Left colon (tissue), 2 donors: ENCODE measurements around the gene CYP4A22. TPM values are rescaled to one million over a fixed set of nuclear protein-coding genes. Genes with fewer than 3 reads are reported as not detected.
"Not testable (repeated sequence)": the region's sequence is repeated elsewhere in the genome, so short reads cannot be mapped to it uniquely, and the experiment has no call there.

Source experiments
- ATAC-seq: fragments of 200-7000 bp; cut with Tn5 transposase; one replicate; pipeline ENCODE4 v1.9.1; 2020; ENCODE audit warnings: mild to moderate bottlenecking, moderate library complexity
- DNase-seq, 2 donors: peaks; one replicate each; pipeline ENCODE4 v3.0.0-alpha.2; 2020
- intact Hi-C, 2 donors: fragments of 100-400 bp; cut with DNase I in 1 of 2; cut with micrococcal nuclease in 1 of 2; formaldehyde crosslinking; loops; one replicate each; pipeline versions ENCODE4 v1.11.2 to v1.14.0; 2022; cut with DNase I, micrococcal nuclease
- total RNA-seq, 2 donors: library from RNA; stranded (reverse); fragmentation: NEBNext Ultra II Directional; extraction: Animal tissue kit (Norgen Biotek cat#: 25700); gene quantifications; one replicate each; pipeline ENCODE4 v1.2.1, GENCODE V29; 2021
- donor health status: DM: no; HTN: no; CAD: no.
- donor health status: DM: yes; HTN: yes; CAD: no.

The CYP4A22 gene
- total RNA-seq, 2 donors from 2014 or later, result not detected

DNA sequence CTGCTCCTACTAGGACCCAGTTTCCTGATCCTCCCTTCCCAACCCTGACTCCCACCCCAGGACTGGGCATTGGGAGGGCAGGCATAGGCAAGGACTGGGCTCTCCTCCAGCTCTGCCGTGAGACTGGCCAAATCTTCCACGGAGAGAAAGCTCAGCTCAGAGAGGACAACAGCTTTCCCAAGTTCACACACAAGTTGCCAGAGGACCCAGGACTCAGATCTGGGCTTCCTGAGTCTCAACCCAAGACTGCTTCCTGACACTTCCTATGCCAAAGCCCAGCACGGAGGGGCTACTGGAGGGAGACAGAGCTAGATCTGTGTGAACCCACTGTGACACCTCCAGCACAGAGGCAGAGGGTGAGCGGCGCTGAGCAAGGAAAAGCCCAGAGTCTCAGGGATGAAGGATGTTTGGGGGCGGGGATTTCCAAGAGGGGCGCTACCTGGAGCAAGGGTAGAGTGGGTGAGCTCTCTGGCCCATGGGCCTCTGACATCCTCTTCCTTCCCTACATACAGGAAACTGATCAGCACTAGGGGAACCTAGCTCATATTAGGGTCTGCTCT, 45.5 kb downstream of the CYP4A22 start:
- ATAC-seq (no peak), DNase-seq (no peak)
- intact Hi-C loops, result no loop called here

DNA sequence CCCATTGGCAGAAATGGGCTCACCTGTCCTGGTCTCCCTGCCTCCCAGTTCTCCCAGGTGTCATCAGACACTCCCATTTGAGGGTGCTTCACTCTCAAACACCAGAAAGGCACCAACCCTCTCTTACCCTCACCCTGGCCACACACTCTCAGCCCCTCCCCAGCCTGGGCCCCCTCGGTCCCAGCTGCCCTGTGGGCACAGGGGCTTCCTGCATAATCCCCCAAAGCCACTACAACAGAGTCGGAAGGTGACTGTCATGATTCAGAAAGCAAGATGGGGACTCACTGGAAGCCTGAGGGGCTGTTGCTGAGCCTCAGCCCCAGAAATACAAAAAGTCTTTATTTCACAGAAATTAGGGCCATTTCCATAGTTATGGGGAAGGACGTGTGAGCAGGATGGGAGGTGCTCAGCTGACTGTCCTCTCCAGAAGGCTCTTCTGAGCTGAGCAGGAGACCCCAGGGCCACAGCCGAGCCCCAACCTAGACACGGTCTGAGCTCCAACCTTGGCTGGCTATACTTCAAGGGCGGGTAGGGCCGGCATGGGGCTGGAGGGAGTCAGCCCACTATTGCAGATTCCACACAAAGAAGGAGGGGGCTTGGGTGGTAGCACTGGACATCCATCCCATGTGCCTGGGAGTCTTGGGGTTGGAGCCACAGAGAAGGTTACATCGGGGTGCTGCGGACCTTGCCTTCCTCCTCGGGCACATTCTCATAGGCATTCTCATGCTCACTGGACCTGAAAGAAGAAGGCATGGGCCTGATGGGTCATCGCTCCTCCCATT, 46.3 kb downstream of the CYP4A22 start:
- ATAC-seq, result no peak
- no peak for DNase-seq
- intact Hi-C loops, result no loop called here

DNA sequence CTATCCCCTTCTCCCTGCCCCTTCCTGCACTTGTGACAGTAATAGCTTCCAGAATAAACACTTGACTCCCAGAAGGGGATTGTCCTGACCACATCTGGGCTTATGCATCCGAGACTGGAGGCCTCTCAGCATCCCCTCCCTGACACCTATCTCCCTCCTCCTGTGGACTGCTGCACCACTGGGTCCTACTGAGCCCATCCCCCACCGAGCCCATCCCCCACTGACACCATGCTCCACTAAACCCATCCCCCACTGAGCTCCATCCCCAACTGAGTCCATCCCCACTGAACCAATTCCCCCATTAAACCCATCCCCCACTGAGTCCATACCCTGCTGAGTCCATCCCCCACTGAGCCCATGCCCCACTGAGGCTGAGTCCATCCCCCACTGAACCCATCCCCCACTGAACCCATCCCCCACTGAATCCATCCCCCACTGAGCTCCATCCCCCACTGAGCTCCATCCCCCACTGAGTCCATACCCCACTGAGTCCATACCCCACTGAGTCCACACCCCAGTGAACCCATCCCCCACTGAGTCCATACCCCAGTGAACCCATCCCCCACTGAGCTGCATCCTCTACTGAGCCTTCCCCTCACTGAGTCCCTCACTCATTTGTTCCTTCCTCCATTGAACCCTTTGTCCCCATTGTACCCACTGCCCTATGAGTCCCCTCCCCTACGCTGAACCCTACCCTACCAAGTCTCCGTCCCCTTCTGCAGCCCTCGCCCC, 47.0 kb downstream of the CYP4A22 start:
- DNase-seq (no peak), ATAC-seq (no peak)
- intact Hi-C loops, result no loop called here

DNA sequence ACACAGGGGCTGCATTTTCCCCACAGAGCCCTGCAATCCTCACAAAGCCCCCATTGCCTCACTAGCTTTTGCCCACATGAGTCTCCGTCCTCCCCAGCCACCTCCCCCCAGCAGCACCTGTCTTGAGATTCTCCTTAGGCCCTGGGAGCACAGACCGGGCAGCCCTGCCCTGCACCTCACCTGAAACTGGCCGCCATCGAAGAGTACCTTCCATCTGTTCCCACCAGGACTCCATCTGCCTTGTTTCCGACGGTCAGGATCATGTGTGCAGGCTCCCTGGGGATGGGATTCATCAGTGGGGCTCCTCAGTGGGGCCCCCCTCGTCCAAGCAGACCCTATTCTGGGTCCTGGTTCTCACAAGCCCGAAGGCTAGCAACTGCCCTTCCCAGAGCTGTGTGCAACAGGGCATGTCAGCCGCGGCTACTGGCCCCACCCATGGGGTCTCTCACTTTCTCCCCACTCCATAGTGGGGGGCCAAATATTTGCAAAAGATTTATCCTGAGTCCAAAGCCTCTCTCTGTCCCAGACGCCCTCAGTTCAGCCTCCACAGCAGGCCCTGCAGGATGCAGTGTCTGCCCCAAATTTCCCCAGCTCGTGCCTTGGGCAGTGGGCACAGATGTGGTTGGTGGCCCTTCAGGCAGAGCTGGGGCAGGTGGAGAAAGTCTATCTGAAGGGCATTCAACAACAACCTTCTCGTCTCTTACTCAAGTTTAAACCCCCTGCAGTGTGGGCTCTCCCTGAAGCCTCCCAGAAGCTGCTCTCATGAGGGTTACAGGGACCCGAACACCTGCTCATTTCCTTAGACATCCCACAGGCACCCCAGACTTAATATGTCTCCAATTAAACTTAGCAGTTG, 47.8 kb downstream of the CYP4A22 start:
- intact Hi-C loops, result no loop called here
- ATAC-seq (no peak), DNase-seq (no peak)

DNA sequence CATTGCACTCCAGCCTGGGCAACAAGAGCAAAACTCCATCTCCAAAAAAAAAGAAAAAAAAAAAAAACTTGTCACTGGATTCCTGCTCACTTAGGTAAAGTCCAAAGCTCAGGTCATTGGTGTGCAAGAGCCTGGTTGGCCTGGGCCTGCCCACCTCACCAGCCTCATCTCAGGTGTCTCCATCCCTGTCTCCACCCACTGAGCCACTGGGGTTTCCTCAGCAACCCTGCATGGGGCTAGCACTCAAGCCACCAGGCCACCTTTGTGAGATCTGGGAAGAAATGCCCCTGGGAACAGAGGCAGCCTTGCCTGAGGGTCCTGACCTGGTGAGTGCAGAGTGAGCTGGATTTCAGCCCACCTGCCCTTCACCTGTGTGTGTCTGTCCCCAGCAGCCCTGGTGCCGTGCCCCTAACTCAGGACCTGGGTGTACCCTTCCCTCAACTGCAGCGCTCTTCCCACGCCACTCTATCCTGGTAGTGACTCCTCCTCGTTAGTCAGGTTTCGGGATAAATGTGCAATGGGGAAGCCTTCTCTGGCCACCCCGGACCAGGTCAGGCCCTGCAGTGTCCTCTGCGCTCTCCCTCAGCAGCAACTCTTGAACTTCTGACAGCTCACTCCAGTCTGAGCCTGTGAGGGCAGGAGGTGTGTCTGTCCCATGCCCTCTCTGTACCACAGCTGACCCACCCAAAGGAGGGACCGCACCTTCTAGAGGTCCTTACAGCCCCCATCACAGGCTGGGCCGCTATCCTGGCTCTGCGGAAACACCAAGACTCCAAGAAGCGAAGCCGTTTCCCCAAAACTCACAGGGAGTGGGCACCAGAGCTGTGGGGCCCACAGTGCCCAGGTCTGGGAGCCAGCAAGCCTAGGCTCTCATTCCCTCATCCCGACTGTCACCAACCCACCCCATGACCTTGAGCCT, 49.3 kb downstream of the CYP4A22 start:
- intact Hi-C loops, result no loop called here
- DNase-seq, result no peak
- ATAC-seq, result no peak

DNA sequence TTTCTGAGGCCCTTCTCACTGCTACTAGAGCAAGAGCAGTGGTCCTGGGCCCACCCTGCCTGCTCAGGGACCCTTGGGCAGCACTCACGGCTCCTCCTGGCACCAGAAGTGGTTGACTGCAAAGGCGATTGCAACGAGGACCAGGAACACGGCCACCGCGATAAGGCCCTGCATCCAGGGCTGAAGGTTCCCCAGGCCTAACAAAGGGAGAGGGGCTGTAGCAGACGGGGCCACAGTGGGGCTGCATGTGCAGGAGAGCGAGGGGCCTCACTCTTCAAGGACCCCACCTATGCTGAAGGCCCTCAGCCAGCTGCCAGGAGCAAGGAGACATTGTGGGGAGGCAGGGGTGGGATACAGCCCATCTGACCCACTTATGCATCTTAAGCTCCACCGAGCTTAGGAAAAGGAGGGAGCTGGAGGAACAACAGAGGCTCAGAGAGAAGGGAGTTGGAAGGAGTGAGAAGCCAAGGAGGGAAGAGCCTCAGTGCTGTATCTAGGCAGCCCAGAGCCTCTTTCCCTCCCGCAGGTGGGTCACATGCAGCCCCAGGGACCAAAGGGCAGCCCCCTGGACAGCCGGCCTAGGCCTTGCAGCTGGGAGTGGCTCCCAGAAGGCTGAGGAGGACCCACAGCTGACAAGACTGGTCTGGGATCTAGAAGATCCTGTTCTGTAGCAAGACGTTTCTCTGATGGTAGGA, 50.1 kb downstream of the CYP4A22 start:
- intact Hi-C loops, result no loop called here
- no peak for DNase-seq
- no peak for ATAC-seq

DNA sequence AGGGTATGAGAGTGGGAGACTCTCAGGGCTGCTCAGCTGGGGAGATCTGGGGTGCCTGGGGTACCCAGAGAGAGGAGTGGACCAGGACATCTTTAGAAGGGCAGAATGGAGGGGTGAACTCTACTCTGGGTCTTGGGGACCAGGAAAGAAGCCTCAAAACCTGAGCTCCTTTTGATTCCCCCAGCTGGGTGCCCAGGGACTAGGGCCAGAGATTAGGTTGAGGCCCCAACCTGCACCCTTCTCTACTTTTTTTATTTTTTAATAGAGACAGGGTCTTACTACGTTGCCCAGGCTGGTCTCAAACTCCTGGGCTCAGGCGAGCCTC, 50.6 kb downstream of the CYP4A22 start:
- no peak for ATAC-seq
- no peak for DNase-seq
- intact Hi-C loops, result no loop called here

DNA sequence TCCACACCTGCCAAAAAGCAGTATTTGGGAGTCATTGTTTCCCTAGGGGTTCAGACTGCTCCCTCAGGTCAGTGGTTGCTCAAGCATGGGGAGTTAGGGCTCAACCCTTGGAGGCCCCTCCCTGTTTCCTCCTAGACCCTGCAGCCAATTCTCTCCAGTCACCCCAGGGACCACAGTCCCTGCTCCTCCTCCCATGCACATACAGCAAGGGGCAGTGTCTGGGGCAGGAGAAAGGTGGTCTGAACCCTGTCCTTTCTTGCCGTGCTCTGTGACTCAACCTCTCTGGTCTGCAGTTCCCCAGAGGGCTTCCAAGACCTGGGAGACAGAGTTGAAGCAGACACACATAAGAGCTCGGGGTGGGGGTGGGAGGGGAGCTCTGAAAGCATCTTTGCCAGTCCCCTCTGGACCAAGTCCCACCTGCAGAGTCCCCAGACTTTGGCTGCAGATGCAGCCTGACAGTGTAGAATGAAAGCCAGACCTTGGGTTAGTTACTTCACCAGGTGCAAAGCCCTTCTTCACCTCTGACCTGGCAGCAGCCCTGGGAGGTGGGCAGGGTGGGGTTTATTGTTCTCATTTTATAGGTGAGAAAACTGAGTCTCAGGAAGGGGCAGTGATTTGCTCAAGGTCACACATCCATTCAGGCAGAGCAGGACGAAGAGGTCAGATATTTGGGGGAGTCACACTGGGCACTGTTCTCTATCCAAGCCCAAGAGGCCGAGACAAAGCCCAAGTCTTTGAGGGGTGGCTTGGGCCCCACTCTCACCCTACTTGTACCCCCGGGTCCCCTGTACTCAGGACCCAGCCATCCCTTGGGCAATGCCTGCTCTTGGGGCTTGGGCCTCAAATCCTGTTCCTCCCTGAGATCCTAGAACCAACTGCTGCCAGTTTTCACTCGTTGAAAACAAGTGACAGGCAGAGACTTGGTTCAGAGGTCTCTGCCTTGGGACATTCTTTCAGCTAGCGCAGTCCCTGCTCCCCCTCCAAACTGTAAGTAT, 51.8 kb downstream of the CYP4A22 start:
- ATAC-seq (no peak), DNase-seq (no peak)
- intact Hi-C loops, result no loop called here

DNA sequence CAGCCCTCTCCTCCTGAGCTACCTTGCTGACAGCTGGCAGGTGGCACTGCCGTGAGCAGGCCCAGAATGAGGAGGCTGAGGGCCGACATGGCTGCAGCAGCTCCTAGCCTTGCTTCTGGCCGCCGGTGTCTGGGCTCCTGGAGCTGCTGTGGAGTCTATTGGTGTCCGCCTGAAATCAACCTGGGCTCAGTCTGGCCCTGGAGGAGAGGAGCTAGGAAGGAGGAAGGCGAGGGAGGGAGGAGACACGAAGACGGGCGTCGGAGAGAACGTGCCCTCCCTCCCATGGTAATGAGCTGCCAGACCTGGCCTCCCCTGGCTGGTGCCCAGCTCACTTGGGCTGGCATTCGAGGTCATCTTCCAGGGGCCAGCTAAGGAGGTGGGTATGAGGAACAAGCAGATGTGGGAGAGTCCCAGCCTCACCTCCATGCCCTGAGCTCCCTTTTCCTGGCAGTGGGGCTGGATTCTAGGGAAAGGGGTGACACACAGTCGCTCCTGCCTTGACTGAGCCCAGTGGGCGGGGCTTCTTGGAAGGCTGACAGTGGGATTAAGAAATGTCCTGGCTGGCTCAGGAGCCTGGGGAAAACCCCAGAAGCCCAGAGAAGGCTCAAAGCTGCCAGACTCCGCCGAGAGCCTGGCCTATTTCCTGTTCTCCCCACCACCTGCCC, 52.7 kb downstream of the CYP4A22 start, which contains the start of gene PDZK1IP1:
Gene PDZK1IP1, minus strand, starts transcription at position 193 of the 665 bp plus-strand sequence. Its CDS starts 104 bp downstream, at position 89.
- intact Hi-C loops, result loop anchor here in 1 of 2 donors (5.0 kb wide), 2 partner anchors 237 to 537 kb away; no protein-coding TSS in a partner anchor
- DNase-seq (peak; percentile 75 to 92), ATAC-seq (peak; percentile 79)

DNA sequence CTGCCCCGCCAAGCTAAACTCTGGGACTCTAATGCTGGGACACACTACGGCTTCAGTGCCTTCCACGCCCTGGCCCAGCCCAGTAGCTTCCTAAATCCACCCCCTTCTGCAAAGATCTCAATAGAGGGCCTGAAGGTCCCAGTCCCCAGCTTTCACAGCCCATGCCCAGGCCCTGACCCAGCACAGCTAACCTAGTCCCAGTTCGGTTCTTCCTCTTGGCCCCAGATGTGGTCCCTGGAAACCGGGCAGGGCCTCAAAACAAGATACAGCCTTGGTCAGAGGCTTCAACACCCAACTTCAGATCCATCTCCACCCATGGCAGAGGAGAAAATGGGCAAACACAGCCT, 53.2 kb downstream of the CYP4A22 start:
- no peak for ATAC-seq
- DNase-seq, result no peak
- intact Hi-C loops, result loop anchor here in 1 of 2 donors (5.0 kb wide), 2 partner anchors 237 to 537 kb away; no protein-coding TSS in a partner anchor

DNA sequence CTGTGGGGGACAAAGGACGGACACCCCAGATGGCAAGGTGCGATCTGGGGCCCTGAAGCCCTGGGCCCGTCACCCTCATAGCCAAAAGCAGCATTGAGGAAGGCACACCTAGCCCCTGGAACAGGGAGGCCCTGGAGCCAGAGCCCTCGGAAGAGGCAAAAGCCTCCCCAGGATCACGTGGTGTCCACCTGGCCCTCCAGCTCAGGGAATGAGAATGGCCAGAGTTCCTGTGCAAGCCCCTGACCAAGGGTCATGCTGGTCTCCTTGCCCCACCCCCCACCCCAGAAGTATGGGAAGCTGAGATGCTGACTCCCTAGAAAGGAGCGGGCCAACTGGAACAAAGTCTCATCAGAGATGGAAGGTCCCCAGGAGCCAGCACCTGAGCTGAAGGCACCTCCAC, 53.6 kb downstream of the CYP4A22 start:
- DNase-seq, result no peak
- no peak for ATAC-seq
- intact Hi-C loops, result loop anchor here in 1 of 2 donors (5.0 kb wide), 2 partner anchors 236 to 536 kb away; no protein-coding TSS in a partner anchor

DNA sequence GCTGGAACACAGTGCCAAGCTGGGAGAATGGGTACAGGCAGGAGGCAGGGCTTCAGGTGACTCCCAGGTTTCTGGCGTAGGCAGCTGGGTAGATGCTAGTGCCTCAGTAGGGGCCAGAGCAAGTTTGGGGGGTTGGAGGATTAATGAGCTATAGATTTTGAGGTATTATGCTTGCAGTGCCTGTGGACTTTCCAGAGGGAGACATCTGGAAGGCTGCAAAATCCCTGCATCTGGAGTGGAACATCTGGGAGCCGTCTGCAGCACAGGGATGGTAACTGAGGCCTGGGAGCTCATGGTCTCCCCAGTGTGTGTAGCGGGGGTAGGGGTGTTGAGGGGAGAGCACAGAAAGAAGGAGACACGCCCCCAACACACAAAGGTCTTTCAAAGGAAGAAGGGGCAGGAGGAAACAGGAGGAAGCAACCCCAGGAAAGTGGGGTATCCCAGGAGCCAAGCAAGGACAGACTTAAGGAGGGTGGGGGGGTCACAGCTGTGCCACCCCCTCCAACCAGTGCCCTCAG, 54.8 kb downstream of the CYP4A22 start:
- ATAC-seq, result no peak
- DNase-seq, result peak in 1 of 2 donors; percentile 35
- intact Hi-C loops, result loop anchor here in 1 of 2 donors (5.0 kb wide), 2 partner anchors 235 to 535 kb away; no protein-coding TSS in a partner anchor

DNA sequence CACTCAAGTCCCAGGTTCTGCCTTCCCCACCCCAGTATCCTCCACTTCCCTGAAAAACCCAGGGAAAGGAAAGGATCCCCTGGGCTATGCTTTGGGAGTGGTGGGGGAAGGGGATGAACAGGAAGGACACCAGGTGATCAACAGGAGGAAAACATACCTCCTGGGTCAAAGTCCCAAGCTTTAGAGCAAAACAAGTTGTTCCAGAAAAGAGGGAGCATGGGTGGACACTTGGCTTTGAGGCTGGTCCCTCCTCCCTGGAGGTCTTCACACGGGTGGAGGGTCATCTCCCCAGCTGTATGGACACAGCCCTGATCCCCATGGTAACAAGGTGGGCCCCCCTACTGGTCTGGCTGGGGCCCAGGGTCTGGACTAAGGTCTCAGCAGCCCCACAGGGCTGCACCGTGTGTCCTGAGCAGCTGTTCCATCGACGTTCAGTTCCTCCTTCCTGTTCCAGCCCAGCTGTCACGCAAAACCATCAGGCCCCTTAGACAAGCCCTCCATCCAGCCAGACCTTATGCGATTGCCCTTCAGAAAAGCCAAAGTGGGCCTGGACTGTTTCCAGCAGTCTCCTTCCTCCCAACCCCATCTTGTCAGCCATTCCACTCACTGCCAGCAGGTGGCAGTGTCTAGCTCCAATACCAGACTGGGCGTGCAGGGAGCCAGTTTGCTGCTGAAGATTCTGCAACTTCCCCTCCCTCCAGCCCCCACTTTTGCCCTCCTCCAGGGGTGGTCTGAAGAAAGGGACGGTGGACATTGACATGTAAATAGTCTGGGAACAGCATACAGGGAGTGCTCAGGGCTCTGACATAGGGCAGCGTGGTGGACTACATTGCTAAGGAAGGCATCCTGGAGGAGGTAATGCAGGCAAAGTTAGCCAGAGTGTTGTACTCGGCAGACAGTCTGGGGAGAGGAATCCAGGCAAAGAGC, 55.5 kb downstream of the CYP4A22 start:
- intact Hi-C loops, result loop anchor here in 1 of 2 donors (5.0 kb wide), 2 partner anchors 235 to 535 kb away; no protein-coding TSS in a partner anchor
- DNase-seq (peak; percentile 66 to 83), ATAC-seq (peak; percentile 65)

DNA sequence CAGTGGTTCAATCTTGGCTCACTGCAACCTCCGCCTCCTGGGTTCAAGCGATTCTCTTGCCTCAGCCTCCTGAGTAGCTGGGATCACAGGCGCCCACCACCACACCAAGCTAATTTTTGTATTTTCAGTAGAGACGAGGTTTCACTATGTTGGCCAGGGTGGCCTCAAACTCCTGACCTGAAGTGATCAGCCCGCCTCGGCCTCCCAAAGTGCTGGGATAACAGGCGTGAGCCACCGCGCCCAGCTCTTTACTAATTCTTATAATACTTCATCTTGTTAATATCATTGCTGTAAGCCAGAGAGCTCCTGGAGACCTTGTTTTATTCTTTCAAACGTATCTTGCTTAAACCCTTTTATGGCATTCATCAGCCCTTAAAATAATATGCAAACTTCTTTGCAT, 56.3 kb downstream of the CYP4A22 start:
- not testable (repeated sequence) for ATAC-seq, DNase-seq
- intact Hi-C loops, result loop anchor here in 1 of 2 donors (5.0 kb wide), 2 partner anchors 234 to 534 kb away; no protein-coding TSS in a partner anchor
